Measurements from ENCODE around the gene EGFL8.

DNA sequence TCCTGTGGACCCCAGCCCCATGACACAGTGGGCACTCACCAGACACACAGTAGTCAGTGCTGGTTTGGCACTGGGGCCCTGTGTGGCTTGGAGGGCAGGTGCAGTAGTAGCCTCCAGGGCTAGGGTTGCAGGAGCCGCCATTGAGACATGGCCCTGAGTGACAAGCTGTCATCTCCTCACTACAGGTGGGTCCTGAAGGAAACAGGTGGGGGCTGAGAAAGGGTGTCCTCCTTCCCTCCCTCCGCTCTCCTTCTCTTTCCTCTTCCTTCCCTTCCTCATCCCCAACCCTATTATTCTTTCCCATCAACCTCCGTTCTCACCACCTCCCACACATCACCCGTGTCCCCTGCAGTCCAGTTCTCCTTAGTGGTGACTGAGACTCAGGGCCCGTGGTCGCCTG lies 49.3 kb downstream of the EGFL8 start:
- TF ChIP-seq, protein P1, sequence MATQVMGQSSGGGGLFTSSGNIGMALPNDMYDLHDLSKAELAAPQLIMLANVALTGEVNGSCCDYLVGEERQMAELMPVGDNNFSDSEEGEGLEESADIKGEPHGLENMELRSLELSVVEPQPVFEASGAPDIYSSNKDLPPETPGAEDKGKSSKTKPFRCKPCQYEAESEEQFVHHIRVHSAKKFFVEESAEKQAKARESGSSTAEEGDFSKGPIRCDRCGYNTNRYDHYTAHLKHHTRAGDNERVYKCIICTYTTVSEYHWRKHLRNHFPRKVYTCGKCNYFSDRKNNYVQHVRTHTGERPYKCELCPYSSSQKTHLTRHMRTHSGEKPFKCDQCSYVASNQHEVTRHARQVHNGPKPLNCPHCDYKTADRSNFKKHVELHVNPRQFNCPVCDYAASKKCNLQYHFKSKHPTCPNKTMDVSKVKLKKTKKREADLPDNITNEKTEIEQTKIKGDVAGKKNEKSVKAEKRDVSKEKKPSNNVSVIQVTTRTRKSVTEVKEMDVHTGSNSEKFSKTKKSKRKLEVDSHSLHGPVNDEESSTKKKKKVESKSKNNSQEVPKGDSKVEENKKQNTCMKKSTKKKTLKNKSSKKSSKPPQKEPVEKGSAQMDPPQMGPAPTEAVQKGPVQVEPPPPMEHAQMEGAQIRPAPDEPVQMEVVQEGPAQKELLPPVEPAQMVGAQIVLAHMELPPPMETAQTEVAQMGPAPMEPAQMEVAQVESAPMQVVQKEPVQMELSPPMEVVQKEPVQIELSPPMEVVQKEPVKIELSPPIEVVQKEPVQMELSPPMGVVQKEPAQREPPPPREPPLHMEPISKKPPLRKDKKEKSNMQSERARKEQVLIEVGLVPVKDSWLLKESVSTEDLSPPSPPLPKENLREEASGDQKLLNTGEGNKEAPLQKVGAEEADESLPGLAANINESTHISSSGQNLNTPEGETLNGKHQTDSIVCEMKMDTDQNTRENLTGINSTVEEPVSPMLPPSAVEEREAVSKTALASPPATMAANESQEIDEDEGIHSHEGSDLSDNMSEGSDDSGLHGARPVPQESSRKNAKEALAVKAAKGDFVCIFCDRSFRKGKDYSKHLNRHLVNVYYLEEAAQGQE (IDR thresholded peaks at IDR 0.05; ENCODE audit: insufficient read depth in 1 of 2, low read depth in 2 of 2, low read length in 1 of 2): no peak
- TF ChIP-seq, protein P2, sequence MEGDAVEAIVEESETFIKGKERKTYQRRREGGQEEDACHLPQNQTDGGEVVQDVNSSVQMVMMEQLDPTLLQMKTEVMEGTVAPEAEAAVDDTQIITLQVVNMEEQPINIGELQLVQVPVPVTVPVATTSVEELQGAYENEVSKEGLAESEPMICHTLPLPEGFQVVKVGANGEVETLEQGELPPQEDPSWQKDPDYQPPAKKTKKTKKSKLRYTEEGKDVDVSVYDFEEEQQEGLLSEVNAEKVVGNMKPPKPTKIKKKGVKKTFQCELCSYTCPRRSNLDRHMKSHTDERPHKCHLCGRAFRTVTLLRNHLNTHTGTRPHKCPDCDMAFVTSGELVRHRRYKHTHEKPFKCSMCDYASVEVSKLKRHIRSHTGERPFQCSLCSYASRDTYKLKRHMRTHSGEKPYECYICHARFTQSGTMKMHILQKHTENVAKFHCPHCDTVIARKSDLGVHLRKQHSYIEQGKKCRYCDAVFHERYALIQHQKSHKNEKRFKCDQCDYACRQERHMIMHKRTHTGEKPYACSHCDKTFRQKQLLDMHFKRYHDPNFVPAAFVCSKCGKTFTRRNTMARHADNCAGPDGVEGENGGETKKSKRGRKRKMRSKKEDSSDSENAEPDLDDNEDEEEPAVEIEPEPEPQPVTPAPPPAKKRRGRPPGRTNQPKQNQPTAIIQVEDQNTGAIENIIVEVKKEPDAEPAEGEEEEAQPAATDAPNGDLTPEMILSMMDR (IDR thresholded peaks at IDR 0.05): no peak
